WTC11 (cell line): Measurements from ENCODE around the gene SLC39A7. TPM values are rescaled to one million over a fixed set of nuclear protein-coding genes. Genes with fewer than 3 reads are reported as not detected.

Experiments used
- ATAC-seq: fragments of 200-7000 bp; cut with Tn5 transposase; 2 replicates; pipeline ENCODE4 v1.10.0; 2021; ENCODE audit warnings: mild to moderate bottlenecking, moderate library complexity
- CTCF ChIA-PET: fragments of 300-600 bp; sonication (Branson Sonifier 250); formaldehyde crosslinking; loops from one replicate; lab custom pipeline; 2021; ENCODE audit warnings: antibody characterized with exemption; lab: Charles Lee
- POLR2A ChIA-PET: fragments of 350-600 bp; sonication (Branson Sonifier 250); formaldehyde crosslinking; loops from one replicate; lab custom pipeline; 2021; ENCODE audit warnings: antibody characterized with exemption; lab: Charles Lee
- DNase-seq: peaks from one replicate; pipeline ENCODE4 v3.0.0; 2021; ENCODE audit warnings: low spot score
- H3K27ac Mint-ChIP-seq: 2 replicates; pipeline ENCODE4 v1.8.0; 2021; ENCODE audit warnings: mixed read lengths
- H3K27me3 Mint-ChIP-seq: 2 replicates; pipeline ENCODE4 v1.8.0; 2021; ENCODE audit warnings: low read depth, mild to moderate bottlenecking, moderate library complexity, mixed read lengths
- H3K36me3 Mint-ChIP-seq: 2 replicates; pipeline ENCODE4 v1.8.0; 2021; ENCODE audit warnings: mixed read lengths
- H3K4me1 Mint-ChIP-seq: 2 replicates; pipeline ENCODE4 v1.8.0; 2022; ENCODE audit warnings: mixed read lengths
- H3K4me3 Mint-ChIP-seq: 2 replicates; pipeline ENCODE4 v1.8.0; 2021; ENCODE audit warnings: mild to moderate bottlenecking, moderate library complexity, mixed read lengths
- H3K9me3 Mint-ChIP-seq: 2 replicates; pipeline ENCODE4 v1.8.0; 2021; ENCODE audit warnings: mixed read lengths
- AFF4 ChIP-seq: sonication (generic); formaldehyde crosslinking; IDR thresholded peaks from 2 replicates; pipeline ENCODE4 v1.8.1; 2023; ENCODE audit warnings: mild to moderate bottlenecking, missing genetic modification reagents, borderline replicate concordance
- ATF3 ChIP-seq: sonication (generic); formaldehyde crosslinking; conservative IDR thresholded peaks from 2 replicates; pipeline ENCODE4 v1.8.1; 2022; ENCODE audit warnings: mild to moderate bottlenecking, missing genetic modification reagents
- CDX4 ChIP-seq: fragments of 250-450 bp; sonication (Bioruptor Pico); IDR thresholded peaks from 2 replicates; pipeline ENCODE4 v1.9.0; 2021; ENCODE audit warnings: moderate library complexity, mild to moderate bottlenecking, inconsistent platforms, borderline replicate concordance
- CREM ChIP-seq: sonication (generic); formaldehyde crosslinking; IDR thresholded peaks from 2 replicates; pipeline ENCODE4 v1.8.1; 2022; ENCODE audit warnings: mild to moderate bottlenecking, missing genetic modification reagents, moderate library complexity
- E2F1 ChIP-seq: sonication (generic); formaldehyde crosslinking; IDR thresholded peaks from 2 replicates; pipeline ENCODE4 v1.8.0; 2022; ENCODE audit warnings: mild to moderate bottlenecking, missing genetic modification reagents
- E2F5 ChIP-seq: sonication (generic); formaldehyde crosslinking; IDR thresholded peaks from 2 replicates; pipeline ENCODE4 v1.8.1; 2022; ENCODE audit warnings: mild to moderate bottlenecking, moderate library complexity, missing genetic modification reagents
- GABPB1 ChIP-seq: sonication (generic); formaldehyde crosslinking; IDR thresholded peaks from 2 replicates; pipeline ENCODE4 v1.8.1; 2023; ENCODE audit warnings: mild to moderate bottlenecking, missing genetic modification reagents
- IRF2 ChIP-seq: sonication (generic); formaldehyde crosslinking; IDR thresholded peaks from 2 replicates; pipeline ENCODE4 v1.8.0; 2022; ENCODE audit warnings: low read depth, missing genetic modification reagents, borderline replicate concordance
- MLX ChIP-seq: sonication (generic); formaldehyde crosslinking; IDR thresholded peaks from 2 replicates; pipeline ENCODE4 v1.8.1; 2023; ENCODE audit warnings: mild to moderate bottlenecking, missing genetic modification reagents, moderate library complexity
- MYBL2 ChIP-seq: sonication (generic); formaldehyde crosslinking; IDR thresholded peaks from 2 replicates; pipeline ENCODE4 v1.8.1; 2023; ENCODE audit warnings: mild to moderate bottlenecking, moderate library complexity, missing genetic modification reagents
- PRRX2 ChIP-seq: fragments of 250-450 bp; sonication (Bioruptor Pico); IDR thresholded peaks from 2 replicates; pipeline ENCODE4 v1.8.0; 2021; ENCODE audit warnings: mild to moderate bottlenecking
- SMAD4 ChIP-seq: sonication (generic); formaldehyde crosslinking; IDR thresholded peaks from 2 replicates; pipeline ENCODE4 v1.8.0; 2022; ENCODE audit warnings: mild to moderate bottlenecking, missing genetic modification reagents
- SP1 ChIP-seq: sonication (generic); formaldehyde crosslinking; conservative IDR thresholded peaks from 2 replicates; pipeline ENCODE4 v1.8.1; 2022; ENCODE audit warnings: missing genetic modification reagents
- TEAD1 ChIP-seq: sonication (generic); formaldehyde crosslinking; IDR thresholded peaks from 2 replicates; pipeline ENCODE4 v1.8.0; 2022; ENCODE audit warnings: mild to moderate bottlenecking, missing genetic modification reagents
- TEAD4 ChIP-seq: sonication (generic); formaldehyde crosslinking; IDR thresholded peaks from 2 replicates; pipeline ENCODE4 v1.8.0; 2022; ENCODE audit warnings: mild to moderate bottlenecking, missing genetic modification reagents
- USF1 ChIP-seq: sonication (generic); formaldehyde crosslinking; IDR thresholded peaks from 2 replicates; pipeline ENCODE4 v1.8.0; 2022; ENCODE audit warnings: mild to moderate bottlenecking, missing genetic modification reagents
- ZMAT4 ChIP-seq: fragments of 250-450 bp; sonication (Bioruptor Pico); IDR thresholded peaks from 2 replicates; pipeline ENCODE4 v1.9.0; 2021; ENCODE audit warnings: mild to moderate bottlenecking
- ZNF425 ChIP-seq: fragments of 250-450 bp; sonication (Bioruptor Pico); conservative IDR thresholded peaks from 2 replicates; pipeline ENCODE4 v1.9.0; 2021; ENCODE audit warnings: mild to moderate bottlenecking
- ZNF671 ChIP-seq: fragments of 250-450 bp; sonication (Bioruptor Pico); IDR thresholded peaks from 2 replicates; pipeline ENCODE4 v1.8.0; 2021; ENCODE audit warnings: mild to moderate bottlenecking
- total RNA-seq: library from RNA; stranded (reverse); gene quantifications from 3 replicates; pipeline ENCODE4 v1.2.3, GENCODE V29; 2021

The SLC39A7 gene
- total RNA-seq, 1 experiment from 2014 or later, result 163 TPM

GRCh38 chr6:33169291-33170175 is 31.1 kb upstream of the SLC39A7 start (continued):
- no peak for TF ChIP-seq ZNF425 (CRISPR knock-in tag)
- no peak for TF ChIP-seq CREM (CRISPR knock-in tag)

- Mint-ChIP-seq H3K4me1 (0 out of 2 replicates have a peak, but pooled peaks cover 3% of the 10 kb centered on the region), H3K36me3 (no peaks in the 10 kb centered on the region), H3K27ac (no peak overlapping the region), H3K27me3 (peaks cover 1% of the 10 kb centered on the region; the same call in 1 of the 2 replicates), H3K9me3 (no peaks in the 10 kb centered on the region), H3K4me3 (no peak overlapping the region)
- ATAC-seq, result no peak
- ChIA-PET CTCF (interaction anchor here (1.0 kb wide), 1 partner anchor 9 kb away, joined by 3 read pairs; no protein-coding TSS in a partner anchor), POLR2A (no interaction called here)
- DNase-seq, result no peak
- TF ChIP-seq ZNF671 (CRISPR knock-in tag), result no peak
- TF ChIP-seq E2F5 (CRISPR knock-in tag), result no peak
- TF ChIP-seq TEAD4 (CRISPR knock-in tag), result no peak
- no peak for TF ChIP-seq GABPB1
- TF ChIP-seq ZMAT4, result no peak
- TF ChIP-seq USF1 (CRISPR knock-in tag), result no peak
- no peak for TF ChIP-seq E2F1 (CRISPR knock-in tag)
- TF ChIP-seq AFF4 (CRISPR knock-in tag), result no peak
- TF ChIP-seq CDX4, result no peak
- no peak for TF ChIP-seq SMAD4 (CRISPR knock-in tag)
- TF ChIP-seq ATF3 (CRISPR knock-in tag), result no peak
- TF ChIP-seq SP1 (CRISPR knock-in tag), result no peak
- no peak for TF ChIP-seq PRRX2 (CRISPR knock-in tag)
- TF ChIP-seq IRF2, result no peak
- no peak for TF ChIP-seq TEAD1
- TF ChIP-seq MLX (CRISPR knock-in tag), result no peak
- no peak for TF ChIP-seq MYBL2 (CRISPR knock-in tag)
- TF ChIP-seq, all 79 proteins: peak for 0
Measured at GRCh38 chr6:33170176-33171015, 30.3 kb upstream of the SLC39A7 start.
